Transverse colon (tissue), 4 donors: ENCODE data around the gene ARL6IP6.

ENCODE experiments used
- CTCF ChIP-seq, 5 experiments: fragments of 200-600 bp in 3 of 5; fragments of 450-650 bp in 2 of 5; sonication (generic) in 3 of 5; IDR thresholded peaks; 1 replicate in 2 of 5; 2 replicates in 3 of 5; pipeline ENCODE4 v1.5.1; 2016 to 2017; ENCODE audit warnings: antibody characterized with exemption in 5 of 5, inconsistent platforms in 3 of 5, mild to moderate bottlenecking in 2 of 5, moderate library complexity in 1 of 5
- EP300 ChIP-seq: sonication (generic); formaldehyde crosslinking; IDR thresholded peaks from one replicate; pipeline ENCODE4 v1.6.1; 2017; ENCODE audit warnings: antibody characterized with exemption, low read depth
- POLR2A ChIP-seq: fragments of 450-650 bp; IDR thresholded peaks from one replicate; pipeline ENCODE4 v1.6.1; 2016; ENCODE audit warnings: antibody characterized with exemption, mild to moderate bottlenecking, moderate library complexity
- POLR2AphosphoS5 ChIP-seq, 3 donors: sonication (generic); formaldehyde crosslinking; IDR thresholded peaks; one replicate each; pipeline ENCODE4 v1.6.1; 2016; ENCODE audit warnings: antibody characterized with exemption in 3 of 3

- TF ChIP-seq POLR2A (no peak), CTCF (IDR thresholded peaks at IDR 0.05) (no peak), POLR2AphosphoS5 (IDR thresholded peaks at IDR 0.05) (no peak), EP300 (no peak)
Measured at GRCh38 chr2:152708742-152709141, 9.7 kb upstream of the ARL6IP6 start.
